PFSK-1 (cell line): ENCODE measurements around the gene ST7.

ENCODE experiments used
- FOXP2 ChIP-seq: optimal IDR thresholded peaks from 2 replicates; pipeline ENCODE3; 2011; ENCODE audit warnings: borderline replicate concordance, control low read depth, inconsistent platforms; ENCODE audit not compliant: insufficient read depth; ENCODE audit errors: extremely low read length, extremely low read depth
- POLR2AphosphoS5 ChIP-seq: IDR thresholded peaks from 2 replicates; pipeline ENCODE4 v1.6.1; 2012; ENCODE audit warnings: low read depth, mild to moderate bottlenecking, control low read depth, low read length, moderate library complexity
- REST ChIP-seq, 2 experiments: IDR thresholded peaks; 2 replicates each; pipeline versions ENCODE4 v1.6.1 to v1.8.0; 2011 to 2012; ENCODE audit warnings: low read depth in 2 of 2, low read length in 2 of 2, control low read depth in 1 of 2, inconsistent platforms in 1 of 2, mild to moderate bottlenecking in 1 of 2, moderate library complexity in 1 of 2; ENCODE audit not compliant: insufficient read depth in 1 of 2
- SIN3A ChIP-seq: IDR thresholded peaks from 2 replicates; pipeline ENCODE4 v1.6.1; 2012; ENCODE audit warnings: mild to moderate bottlenecking, low read length, moderate library complexity, borderline replicate concordance; ENCODE audit not compliant: insufficient read depth
- TAF1 ChIP-seq: IDR thresholded peaks from 2 replicates; pipeline ENCODE4 v1.6.1; 2012; ENCODE audit warnings: low read length, control low read depth, borderline replicate concordance; ENCODE audit not compliant: insufficient read depth

The ST7 gene

GRCh38 chr7:117154721-117155120, 201.4 kb downstream of the ST7 start:
- TF ChIP-seq FOXP2 (no peak), REST (IDR thresholded peaks at IDR 0.05; ENCODE audit: insufficient read depth in 1 of 2, low read depth in 2 of 2, low read length in 2 of 2) (no peak), SIN3A (no peak), POLR2AphosphoS5 (no peak), TAF1 (no peak)

- no peak for TF ChIP-seq SIN3A
- TF ChIP-seq TAF1: no peak
- no peak for TF ChIP-seq REST (IDR thresholded peaks at IDR 0.05; ENCODE audit: insufficient read depth in 1 of 2, low read depth in 2 of 2, low read length in 2 of 2)
- no peak for TF ChIP-seq FOXP2
- no peak for TF ChIP-seq POLR2AphosphoS5
Observed at GRCh38 chr7:117155694-117156093, 202.4 kb downstream of the ST7 start.

- TF ChIP-seq SIN3A: no peak
- TF ChIP-seq FOXP2: no peak
- TF ChIP-seq POLR2AphosphoS5: no peak
- TF ChIP-seq REST (IDR thresholded peaks at IDR 0.05; ENCODE audit: insufficient read depth in 1 of 2, low read depth in 2 of 2, low read length in 2 of 2): no peak
- no peak for TF ChIP-seq TAF1
Observed at GRCh38 chr7:117157241-117158209, 204.2 kb downstream of the ST7 start.

- TF ChIP-seq FOXP2: no peak
- TF ChIP-seq REST (IDR thresholded peaks at IDR 0.05; ENCODE audit: insufficient read depth in 1 of 2, low read depth in 2 of 2, low read length in 2 of 2): no peak
- no peak for TF ChIP-seq SIN3A
- no peak for TF ChIP-seq POLR2AphosphoS5
- TF ChIP-seq TAF1: no peak
Observed at GRCh38 chr7:117158941-117159697, 205.8 kb downstream of the ST7 start.
